ENCODE results near the gene RAB40C.

DNA sequence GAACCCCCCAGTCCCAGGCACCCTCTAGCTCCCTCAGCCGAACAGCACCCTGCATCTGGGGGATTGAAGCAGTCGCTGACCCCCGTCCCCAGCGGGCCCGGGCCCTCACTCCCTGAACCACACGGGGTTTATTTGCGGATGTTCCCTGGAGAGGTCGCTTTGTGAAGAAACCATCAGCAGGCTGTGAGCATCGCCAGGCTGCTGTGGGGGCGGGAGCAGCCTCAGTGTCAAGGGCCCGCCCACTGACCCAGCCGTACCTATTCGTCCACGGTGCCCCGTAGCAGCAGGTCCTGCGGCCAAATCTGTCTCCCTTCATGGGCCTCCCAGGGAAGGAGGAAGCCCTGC, 6.4 kb upstream of the RAB40C start:
- TF ChIP-seq, protein P1, sequence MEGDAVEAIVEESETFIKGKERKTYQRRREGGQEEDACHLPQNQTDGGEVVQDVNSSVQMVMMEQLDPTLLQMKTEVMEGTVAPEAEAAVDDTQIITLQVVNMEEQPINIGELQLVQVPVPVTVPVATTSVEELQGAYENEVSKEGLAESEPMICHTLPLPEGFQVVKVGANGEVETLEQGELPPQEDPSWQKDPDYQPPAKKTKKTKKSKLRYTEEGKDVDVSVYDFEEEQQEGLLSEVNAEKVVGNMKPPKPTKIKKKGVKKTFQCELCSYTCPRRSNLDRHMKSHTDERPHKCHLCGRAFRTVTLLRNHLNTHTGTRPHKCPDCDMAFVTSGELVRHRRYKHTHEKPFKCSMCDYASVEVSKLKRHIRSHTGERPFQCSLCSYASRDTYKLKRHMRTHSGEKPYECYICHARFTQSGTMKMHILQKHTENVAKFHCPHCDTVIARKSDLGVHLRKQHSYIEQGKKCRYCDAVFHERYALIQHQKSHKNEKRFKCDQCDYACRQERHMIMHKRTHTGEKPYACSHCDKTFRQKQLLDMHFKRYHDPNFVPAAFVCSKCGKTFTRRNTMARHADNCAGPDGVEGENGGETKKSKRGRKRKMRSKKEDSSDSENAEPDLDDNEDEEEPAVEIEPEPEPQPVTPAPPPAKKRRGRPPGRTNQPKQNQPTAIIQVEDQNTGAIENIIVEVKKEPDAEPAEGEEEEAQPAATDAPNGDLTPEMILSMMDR (conservative IDR thresholded peaks at IDR 0.05; ENCODE audit: low read depth, low read length) = no peak
- no peak for TF ChIP-seq EZH2 (IDR thresholded peaks at IDR 0.05; ENCODE audit: borderline replicate concordance, low read depth, low read length, poor library complexity, severe bottlenecking)
